ENCODE measurements around the gene NR1I3.
A peak's percentile ranks its signal among the peaks of the same experiment; 100 is the strongest.

The NR1I3 gene

DNA sequence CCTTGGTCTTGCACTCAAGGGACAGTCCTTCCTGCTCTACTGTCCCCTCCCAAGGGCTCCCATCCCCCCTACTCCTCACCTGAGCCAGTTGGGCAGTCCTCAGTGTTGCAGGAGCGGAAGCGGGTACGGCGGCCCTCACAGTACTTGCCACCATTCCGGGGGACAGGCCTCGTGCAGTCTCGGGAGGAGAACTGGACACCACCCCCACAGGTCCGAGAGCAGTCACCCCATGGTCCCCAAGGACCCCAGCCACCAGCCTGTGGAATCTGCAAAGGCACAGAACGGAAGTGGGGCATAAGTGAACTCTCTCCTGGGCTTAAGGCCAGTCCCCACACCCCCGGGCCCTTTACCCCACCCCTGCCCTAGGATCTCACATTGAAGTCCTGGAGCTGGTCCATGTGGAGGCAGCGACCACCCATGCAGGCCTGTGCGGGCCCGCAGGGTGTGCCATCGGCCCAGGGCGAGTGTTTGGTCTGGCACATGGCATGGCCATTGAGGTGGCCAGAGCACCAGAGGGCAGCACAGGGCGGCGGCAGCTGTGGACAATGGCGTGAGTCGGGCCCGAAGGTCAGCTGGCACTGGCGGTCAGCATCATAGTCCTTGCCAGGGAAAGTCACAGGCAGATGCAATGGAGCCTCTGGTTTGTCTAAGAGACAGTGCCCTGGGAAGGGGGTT, 44.3 kb downstream of the NR1I3 start:
- DNase-seq = no peak

DNA sequence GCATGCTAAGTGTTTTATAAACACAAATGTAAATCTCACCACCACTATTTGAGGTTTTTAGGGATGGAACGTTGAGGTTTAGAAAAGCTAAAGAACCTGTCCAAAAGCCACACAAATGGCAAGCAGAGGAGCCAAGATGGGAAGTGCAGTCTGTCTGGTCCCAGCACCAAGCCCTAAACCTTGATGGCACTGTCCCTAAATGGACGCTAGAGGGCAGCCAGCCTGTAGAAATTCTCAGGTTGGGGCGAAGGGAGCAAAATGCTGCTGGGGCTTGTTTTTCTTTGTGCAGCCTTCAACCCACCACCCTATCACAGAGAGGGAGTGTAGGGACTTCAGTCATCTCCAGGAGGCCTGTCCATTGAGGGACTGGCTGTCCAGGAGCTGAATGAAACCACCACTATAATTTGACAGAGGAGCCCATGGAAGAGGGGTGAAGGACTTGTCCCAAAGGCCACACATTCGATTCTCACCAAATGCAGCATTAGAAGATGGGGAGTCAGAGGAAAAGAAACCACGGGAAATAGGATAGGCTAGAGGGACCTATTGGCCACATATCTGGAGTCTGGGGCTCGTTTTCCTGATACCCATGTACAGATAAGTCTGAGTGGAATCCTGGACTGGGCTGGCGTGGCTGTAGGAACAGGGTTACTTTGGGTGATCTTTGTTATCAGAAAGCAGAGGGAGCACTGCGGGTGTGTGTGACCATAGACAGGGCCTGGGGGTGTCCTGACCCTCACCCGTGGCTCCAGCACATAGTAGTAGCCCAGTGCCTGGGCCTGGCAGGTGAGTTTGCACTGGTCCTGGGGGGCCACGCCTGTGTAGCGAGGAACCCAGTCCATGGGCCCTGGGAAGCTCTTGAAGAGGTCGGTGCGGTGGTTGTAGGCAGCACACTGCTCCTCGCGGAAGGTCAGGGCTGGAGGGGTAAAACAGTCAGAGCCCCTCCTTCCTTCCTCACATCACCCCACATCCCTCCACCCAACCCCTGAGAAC, 45.2 kb downstream of the NR1I3 start:
- peak; percentile 30 to 79 (median 47) for DNase-seq

DNA sequence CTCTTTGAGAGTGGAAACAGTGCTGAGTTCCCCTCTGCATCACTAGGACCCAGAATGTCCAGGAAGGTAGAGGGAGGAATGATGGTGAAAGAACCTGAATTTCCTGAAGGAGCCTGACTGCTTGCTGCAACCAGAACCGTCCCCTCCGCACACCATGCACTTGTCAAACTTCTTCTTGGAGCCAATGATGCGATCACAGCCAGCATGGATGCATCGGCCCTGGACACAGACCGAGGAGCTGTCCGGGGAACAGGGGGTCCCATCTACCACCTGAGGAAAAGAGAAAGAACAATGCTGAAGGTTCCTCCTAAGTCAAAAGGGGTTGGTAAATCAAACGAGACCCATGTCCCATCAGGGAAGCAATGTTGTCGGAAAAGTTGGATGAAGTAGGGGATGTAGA, 46.0 kb downstream of the NR1I3 start:
- DNase-seq = no peak

DNA sequence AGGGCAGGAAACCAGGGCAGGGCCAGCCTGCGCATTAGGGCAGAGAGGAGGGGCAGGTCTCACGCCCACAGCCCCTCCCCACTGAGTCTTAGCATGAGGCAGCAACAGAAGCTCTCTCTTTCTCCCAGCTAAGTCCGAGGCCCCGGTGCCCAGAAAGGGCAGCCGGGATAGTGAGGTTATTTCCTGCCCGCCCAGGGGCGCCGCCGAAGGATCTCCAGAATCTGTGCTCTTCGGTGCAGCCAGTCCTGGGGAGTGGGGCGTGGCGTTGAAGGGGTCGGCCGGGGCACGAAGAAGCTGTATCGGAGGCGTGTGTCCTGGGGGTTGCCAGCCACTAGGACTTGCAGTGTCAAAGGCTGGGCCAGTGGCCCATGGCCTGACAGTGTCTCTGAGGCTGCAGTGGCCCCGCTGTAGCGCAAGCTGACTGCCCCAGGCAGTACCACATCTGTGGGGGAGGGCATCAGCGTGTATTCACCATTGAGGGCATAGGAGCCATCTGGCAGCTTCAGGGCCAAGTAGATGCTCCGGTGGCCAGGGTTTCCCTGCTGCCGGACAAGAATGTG, 47.0 kb downstream of the NR1I3 start:
- DNase-seq = no peak

DNA sequence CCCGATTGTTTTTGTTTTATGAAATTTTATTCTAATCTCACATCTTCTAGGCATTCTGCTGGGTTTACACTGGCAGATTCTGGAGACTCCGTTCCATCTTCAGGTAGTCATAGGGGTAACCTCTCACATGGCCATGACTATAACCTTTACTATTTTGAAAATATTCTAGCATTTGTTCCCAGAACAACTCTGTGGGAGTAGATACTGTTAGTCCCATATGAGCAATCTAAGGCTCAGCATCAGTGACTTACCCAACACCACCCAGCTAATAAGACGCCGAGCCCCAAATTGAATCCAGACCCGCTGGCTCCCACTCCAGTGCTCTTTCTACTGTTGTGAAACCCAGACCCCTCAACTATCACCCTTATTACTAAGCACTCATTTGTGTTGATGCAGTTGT, 49.0 kb downstream of the NR1I3 start:
- DNase-seq = no peak

DNA sequence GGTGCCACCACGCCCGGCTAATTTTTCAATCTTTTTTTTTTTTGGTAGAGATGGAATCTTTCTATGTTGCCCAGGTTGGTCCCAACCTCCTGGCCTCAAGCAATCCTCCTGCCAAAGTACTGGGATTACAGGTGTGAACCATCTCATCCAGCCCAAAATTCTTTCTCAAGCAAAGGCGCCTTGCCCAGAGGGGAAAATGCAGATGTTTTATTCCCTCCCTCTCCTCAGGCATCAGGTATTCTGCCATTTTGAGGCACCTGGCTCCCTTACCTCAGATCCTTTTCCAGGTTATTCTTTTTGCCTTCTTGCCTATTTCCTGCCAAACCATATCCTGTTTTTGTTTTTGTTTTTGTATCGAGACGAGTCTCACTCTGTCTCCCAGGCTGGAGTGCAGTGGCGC, 49.6 kb downstream of the NR1I3 start:
- DNase-seq = no peak

DNA sequence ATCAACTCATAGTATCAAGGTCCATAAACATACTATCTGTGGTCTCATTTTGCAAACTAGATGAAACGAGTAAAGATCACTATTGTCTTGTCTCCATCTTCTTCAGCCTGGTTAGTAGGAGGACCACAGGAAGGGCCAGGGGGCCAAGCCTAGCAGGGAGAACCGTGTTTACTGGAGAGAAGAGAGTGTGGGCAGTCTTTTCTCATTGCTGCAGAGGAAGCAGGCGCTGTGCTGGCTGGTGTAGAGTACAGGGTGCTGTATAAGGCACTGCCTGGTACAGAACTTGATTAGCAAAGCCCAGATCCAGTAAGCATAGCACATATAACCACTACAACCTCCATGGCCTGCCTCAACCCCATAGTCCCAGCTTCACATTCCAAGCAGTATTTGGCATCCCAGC, 50.7 kb downstream of the NR1I3 start:
- no peak for DNase-seq

DNA sequence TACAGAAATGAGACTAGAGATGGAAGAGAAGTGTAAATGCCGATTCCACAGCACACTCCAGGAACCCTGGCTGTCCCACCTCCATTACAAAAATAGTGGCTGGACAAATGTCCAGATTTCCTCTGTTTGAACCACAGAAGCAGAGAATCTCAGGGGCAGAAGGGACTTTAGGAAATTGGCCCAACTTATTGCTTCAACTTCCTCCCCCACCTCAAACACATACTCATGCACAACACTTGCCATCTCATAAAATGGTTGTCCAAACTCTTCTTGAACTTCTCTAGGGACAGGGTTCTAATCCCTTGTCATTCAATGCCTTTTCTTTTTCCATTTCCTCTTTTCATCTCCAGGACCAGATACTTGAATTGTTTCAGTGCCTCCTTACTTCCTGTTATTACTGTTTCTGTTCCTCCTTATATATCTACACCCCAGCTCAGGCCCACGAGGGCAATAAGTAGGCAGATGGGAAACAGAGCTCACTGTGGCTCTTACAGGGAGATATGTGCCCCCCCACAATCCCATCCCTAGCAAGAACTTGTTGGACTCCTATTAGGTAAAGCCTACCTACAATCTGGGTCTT, 52.2 kb downstream of the NR1I3 start:
- no peak for DNase-seq

DNA sequence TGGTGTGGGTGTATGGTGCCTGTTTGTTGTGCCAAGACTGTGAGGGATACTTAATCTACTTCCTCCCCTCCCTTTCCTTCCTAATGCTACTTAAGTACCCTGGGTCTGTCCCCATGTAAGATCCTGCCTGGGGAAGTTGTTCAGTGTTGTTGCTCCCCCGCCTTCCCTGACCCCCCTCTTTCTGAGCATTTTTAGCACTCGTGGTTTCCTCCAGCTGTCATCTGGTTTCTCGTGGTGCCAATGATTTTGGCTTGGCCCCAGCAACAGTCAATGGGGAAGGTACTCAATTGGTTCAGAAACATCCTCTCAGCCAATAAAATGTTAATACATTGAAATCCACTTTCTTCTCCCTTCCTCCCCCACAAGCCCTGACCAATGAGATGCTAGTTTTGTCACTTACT, 52.7 kb downstream of the NR1I3 start:
- DNase-seq = peak; percentile 50 to 94 (median 69)

DNA sequence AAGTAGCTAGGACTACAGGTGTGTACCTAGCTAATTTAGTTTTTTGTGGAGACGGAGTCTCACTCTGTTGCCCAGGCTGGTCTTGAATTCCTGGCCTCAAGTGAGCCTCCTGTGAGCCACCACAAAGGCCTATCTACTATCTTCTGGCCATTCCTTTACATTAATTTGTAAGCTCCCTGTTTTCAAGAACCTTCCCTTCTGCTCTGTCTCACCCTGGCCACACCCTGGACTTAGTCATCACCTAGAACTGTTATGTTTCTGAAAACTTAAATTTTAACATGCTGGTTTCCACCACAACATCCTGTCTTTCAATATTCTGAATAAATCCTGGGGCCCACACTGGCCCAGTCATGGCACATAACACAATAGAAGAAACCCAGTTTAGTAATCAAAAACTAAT, 55.8 kb downstream of the NR1I3 start:
- peak in 2 of 5 donors; percentile 19 to 91 for DNase-seq

DNA sequence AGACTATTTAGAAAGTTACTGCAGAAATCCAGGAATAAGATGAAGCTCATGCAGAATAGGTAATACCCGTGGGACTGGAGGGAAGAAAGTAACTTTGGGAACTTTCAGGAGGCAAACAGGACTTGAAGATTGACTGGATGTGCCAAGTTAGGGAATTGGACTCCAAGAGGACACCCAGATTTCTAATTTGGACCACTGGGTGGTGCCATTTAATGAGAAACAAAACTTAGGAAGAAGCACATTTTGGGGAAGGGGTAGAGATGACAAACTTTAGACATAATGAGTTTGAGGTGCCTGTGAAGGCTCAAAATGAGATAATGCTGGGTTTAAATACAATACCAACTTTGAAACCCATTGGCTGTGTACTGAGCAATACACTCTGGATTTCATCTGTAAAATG, 57.4 kb downstream of the NR1I3 start:
- DNase-seq = peak in 1 of 5 donors; percentile 41

DNA sequence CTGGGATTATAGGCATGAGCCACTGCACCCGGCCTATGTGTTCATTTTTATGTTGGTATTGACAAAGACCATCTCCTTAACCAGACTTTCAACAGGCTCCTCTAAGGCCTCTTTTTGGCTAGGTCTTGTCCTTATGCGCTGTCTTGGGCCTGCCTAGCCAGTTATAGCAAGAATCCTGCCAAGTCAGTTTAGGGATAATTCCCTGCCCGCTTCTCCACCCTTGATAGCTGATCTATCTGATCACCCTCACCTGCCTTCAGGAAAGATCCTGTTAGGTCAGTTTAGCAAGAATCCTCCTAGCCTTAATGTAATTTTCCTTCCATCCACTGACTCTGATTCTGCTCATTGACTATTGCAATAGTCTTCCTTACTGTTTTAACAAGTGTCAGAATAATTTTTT, 58.3 kb downstream of the NR1I3 start:
- no peak for DNase-seq

All from T-helper 1 cell (primary cell).